Kidney (tissue), 14 donors: ENCODE data around the gene FAM111B. TPM values are rescaled to one million over a fixed set of nuclear protein-coding genes. Genes with fewer than 3 reads are reported as not detected.
"Not testable (repeated sequence)": the region's sequence is repeated elsewhere in the genome, so short reads cannot be mapped to it uniquely, and the experiment has no call there.

Source experiments
- DNase-seq, 5 donors: peaks; one replicate each; pipeline ENCODE4 v3.0.0-alpha.2; 2013 to 2020
- FAIRE-seq: peaks from 2 replicates; lab custom pipeline; 2012; peaks lifted over from hg19 to GRCh38; lab: Jason Lieb, UNC
- H3K27ac ChIP-seq, 2 donors: one replicate each; pipeline ENCODE4 v1.7.0; 2013; ENCODE audit warnings: low read depth in 2 of 2, low read length in 2 of 2, inconsistent platforms in 1 of 2
- H3K27me3 ChIP-seq: one replicate; pipeline ENCODE4 v1.7.1; 2013; ENCODE audit warnings: low read length, inconsistent platforms; ENCODE audit not compliant: control insufficient read depth, insufficient read depth
- H3K36me3 ChIP-seq, 3 donors: one replicate each; pipeline versions ENCODE4 v1.7.0 to v1.7.1; 2013; ENCODE audit warnings: low read length in 3 of 3, control low read depth in 1 of 3, inconsistent platforms in 1 of 3; ENCODE audit not compliant: insufficient read depth in 3 of 3, control insufficient read depth in 2 of 3
- H3K4me1 ChIP-seq, 3 donors: one replicate each; pipeline versions ENCODE4 v1.7.0 to v1.7.1; 2013; ENCODE audit warnings: low read length in 3 of 3, inconsistent platforms in 1 of 3, low read depth in 1 of 3; ENCODE audit not compliant: control insufficient read depth in 2 of 3, insufficient read depth in 2 of 3
- H3K4me3 ChIP-seq, 3 donors: one replicate each; pipeline versions ENCODE4 v1.7.0 to v1.8.1; 2013; ENCODE audit warnings: low read length in 3 of 3, control low read depth in 1 of 3, inconsistent platforms in 1 of 3
- H3K9ac ChIP-seq, 3 donors: one replicate each; pipeline versions ENCODE4 v1.7.0 to v1.7.1; 2013; ENCODE audit warnings: low read length in 3 of 3, control low read depth in 1 of 3, inconsistent platforms in 1 of 3
- H3K9me3 ChIP-seq, 3 donors: one replicate each; pipeline versions ENCODE4 v1.7.0 to v1.7.1; 2013; ENCODE audit warnings: low read length in 3 of 3, control low read depth in 1 of 3, inconsistent platforms in 1 of 3; ENCODE audit not compliant: control insufficient read depth in 2 of 3, insufficient read depth in 1 of 3
- CTCF ChIP-seq: IDR thresholded peaks from 3 replicates; pipeline ENCODE4 v1.5.1; 2012; ENCODE audit warnings: mild to moderate bottlenecking, moderate library complexity, borderline replicate concordance; ENCODE audit not compliant: insufficient read depth; ENCODE audit errors: extremely low read depth
- intact Hi-C: fragments of 100-400 bp; cut with DNase I; formaldehyde crosslinking; loops from one replicate; pipeline ENCODE4 v1.11.1; 2022
- polyA plus RNA-seq: library from polyadenylated mRNA; stranded (reverse); fragments of 350-450 nt; fragmentation: Illumina TruSeq; extraction: RNeasy Lipid Tissue Mini Kit (QIAGEN cat#74804); gene quantifications from one replicate; pipeline ENCODE4 v1.2.3, GENCODE V29; 2014; ENCODE audit warnings: low read depth, low replicate concordance; ENCODE audit not compliant: insufficient read depth
- total RNA-seq: library from RNA; stranded (reverse); fragmentation: NEBNext Ultra II Directional; extraction: Animal tissue kit (Norgen Biotek cat#: 25700); gene quantifications from one replicate; pipeline ENCODE4 v1.2.1, GENCODE V29; 2021
- donor health status: control.
- donor health status: control.
- donor health status: control.
- donor health status: control.
- donor health status: control.
- donor health status: DM: yes; HTN: yes; CAD: no.
- donor health status: Normal renal cell carcinoma (clear cell type).

The FAM111B gene
- total and polyA plus RNA-seq, 2 donors from 2014 or later = 0.17 to 2.2 TPM

DNA sequence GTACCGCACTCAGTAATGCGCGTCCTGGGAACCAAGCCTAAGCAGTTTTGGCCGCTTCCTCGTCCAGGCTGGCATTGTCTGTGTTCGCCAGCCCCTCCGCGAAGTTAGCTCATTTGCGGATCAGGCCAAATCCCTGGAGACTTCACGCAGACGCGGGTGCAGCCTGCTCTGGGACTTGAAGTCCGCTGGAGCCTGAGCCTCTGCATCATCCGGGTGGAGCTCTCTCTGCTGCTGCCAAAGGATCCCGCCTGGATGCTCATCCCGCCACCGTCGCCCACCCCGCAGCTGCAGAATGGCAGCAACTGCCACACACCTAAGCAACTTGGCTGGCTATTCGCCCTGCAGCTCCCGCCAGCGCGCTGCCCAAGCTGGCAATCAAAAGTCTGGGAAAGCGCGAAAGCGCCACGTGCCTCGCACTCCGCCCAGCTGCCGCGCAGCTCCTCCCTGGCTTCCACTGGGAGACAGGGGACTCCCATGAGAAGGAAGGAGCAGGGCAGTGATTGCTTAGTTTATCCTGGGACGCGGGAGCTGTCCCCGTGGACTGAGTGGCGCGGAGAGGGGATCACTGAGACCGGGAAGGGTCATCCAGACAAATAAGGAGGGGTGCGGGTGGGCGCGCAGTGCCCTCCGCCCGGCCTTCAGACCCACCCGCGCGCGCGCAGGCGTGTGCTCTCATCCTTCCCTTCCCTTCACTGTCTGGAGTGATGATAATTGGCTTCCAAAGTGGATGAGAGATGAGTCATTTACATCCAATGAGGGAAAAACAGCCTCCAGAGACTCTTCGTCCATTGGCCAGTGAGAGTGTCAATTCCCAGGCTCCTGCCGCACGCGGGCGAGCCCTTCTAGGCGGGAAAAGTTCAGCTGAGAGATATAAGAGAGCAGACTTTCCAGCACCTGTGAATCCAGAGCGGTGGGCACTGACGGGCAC is 44.2 kb upstream of the FAM111B start:
- TF ChIP-seq CTCF = no peak
- DNase-seq = peak in 1 of 5 donors; percentile 12
- FAIRE-seq = no peak
- no peaks in the 10 kb centered on the region for H3K36me3 ChIP-seq
- no peak overlapping the region for H3K9ac ChIP-seq
- no peak overlapping the region for H3K4me3 ChIP-seq
- intact Hi-C loops = no loop called here
- no peaks in the 10 kb centered on the region for H3K4me1 ChIP-seq
- no peak overlapping the region for H3K27ac ChIP-seq
- no peaks in the 10 kb centered on the region for H3K9me3 ChIP-seq
- H3K27me3 ChIP-seq = no peaks in the 10 kb centered on the region

DNA sequence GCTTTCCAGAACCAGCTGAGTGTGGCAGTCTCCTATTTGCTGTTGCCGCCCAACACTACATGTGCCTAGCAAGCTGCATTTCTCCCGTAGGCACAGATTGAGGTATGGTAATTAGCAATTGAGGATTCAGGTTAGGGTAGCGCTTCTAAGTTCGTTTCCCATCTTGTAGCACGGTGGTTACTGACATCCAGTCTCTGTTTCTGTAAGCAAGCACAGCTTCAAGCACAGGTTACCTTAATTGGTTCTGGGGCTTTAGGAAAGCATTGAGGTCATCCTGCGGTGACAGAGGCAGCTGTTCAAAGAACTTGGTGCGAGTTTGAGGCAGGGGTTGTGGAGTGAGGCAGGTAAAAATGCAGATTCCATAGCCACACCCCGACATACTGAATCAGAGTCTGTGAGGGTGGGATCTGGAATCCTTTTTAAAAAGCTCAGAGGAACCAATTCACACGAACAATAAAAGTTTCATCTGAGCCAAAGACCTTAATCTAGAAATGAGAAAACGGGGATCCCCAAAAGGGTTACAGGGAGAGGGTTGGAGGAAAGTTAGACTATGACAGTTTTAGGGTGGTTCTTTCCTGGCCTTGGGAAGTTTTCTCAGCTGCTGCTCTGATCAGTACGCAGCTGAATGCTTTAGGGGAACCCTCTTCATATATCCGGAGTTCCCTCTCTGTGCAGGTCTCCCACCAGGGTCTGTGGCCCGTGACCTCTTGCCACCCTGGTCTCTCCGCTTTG is 42.9 kb upstream of the FAM111B start:
- H3K36me3 ChIP-seq, DNase-seq, H3K9ac ChIP-seq, intact Hi-C loops, H3K4me3 ChIP-seq, FAIRE-seq, H3K4me1 ChIP-seq, H3K27ac ChIP-seq, H3K27me3 ChIP-seq, H3K9me3 ChIP-seq: not testable (repeated sequence)

DNA sequence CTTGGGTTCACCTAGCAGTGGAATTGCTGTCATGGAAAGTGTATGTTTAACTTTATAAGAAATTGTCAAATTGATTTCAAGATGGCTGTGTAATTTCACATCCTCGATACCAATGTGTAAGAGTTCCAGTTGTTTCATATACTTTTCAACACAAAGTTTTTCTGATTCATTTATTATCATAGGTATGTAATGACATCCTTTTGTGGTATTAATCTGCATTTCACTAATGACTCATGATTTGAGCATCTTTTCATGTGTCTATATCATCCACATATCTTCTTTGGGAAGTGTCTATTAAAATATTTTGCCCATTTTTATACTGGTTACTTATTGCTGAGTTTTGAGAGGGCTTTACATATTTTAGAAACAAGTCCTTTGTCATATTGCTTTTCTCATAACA is 38.0 kb upstream of the FAM111B start:
- H3K27me3 ChIP-seq = no peaks in the 10 kb centered on the region
- H3K27ac ChIP-seq = no peak overlapping the region
- H3K36me3 ChIP-seq = no peaks in the 10 kb centered on the region
- peak; percentile 33 for FAIRE-seq
- H3K9ac ChIP-seq = no peak overlapping the region
- DNase-seq = no peak
- intact Hi-C loops = no loop called here
- TF ChIP-seq CTCF = no peak
- no peaks in the 10 kb centered on the region for H3K4me1 ChIP-seq
- H3K4me3 ChIP-seq = no peak overlapping the region
- H3K9me3 ChIP-seq = no peaks in the 10 kb centered on the region
